Ectodermal cell (in vitro differentiated cells): ENCODE data around the gene ST7.

ENCODE experiments used
- H3K27ac ChIP-seq: 2 replicates; pipeline ENCODE4 v1.7.0; 2013; ENCODE audit warnings: mild to moderate bottlenecking, low read depth, low read length; ENCODE audit not compliant: insufficient read depth, poor library complexity, severe bottlenecking
- H3K27me3 ChIP-seq: 2 replicates; pipeline ENCODE4 v1.7.0; 2013; ENCODE audit warnings: mild to moderate bottlenecking, low read length; ENCODE audit not compliant: insufficient read depth, control insufficient read depth, poor library complexity, severe bottlenecking
- H3K36me3 ChIP-seq: one replicate; pipeline ENCODE4 v1.7.0; 2013; ENCODE audit warnings: low read length; ENCODE audit not compliant: control insufficient read depth, insufficient read depth
- H3K4me1 ChIP-seq: one replicate; pipeline ENCODE4 v1.7.0; 2013; ENCODE audit warnings: low read length; ENCODE audit not compliant: control insufficient read depth, insufficient read depth
- H3K4me3 ChIP-seq: 2 replicates; pipeline ENCODE4 v1.7.0; 2013; ENCODE audit warnings: low read depth, low read length, control low read depth; ENCODE audit not compliant: insufficient read depth
- H3K9me3 ChIP-seq: 2 replicates; pipeline ENCODE4 v1.7.0; 2013; ENCODE audit warnings: mild to moderate bottlenecking, low read length, moderate library complexity; ENCODE audit not compliant: control insufficient read depth
- WGBS, 2 experiments: methylation state at CpG; one replicate each; pipeline ENCODE4 v1.1.7; 2013; ENCODE audit warnings: missing lambda C conversion rate in 2 of 2; 5-methylcytosine and 5-hydroxymethylcytosine counted together

Gene ST7

GRCh38 chr7:117279203-117279602 is 325.9 kb downstream of the ST7 start:
- Histone ChIP-seq H3K36me3 (no peaks in the 10 kb centered on the region), H3K4me1 (no peaks in the 10 kb centered on the region), H3K4me3 (no peak overlapping the region), H3K9me3 (no peaks in the 10 kb centered on the region), H3K27me3 (no peaks in the 10 kb centered on the region), H3K27ac (no peak overlapping the region)
- 91 to 96% methylated on average over 2 of the region's 2 CpGs for whole genome bisulfite sequencing, 2 experiments
